Camera-type eye (tissue), 1 donor: ENCODE measurements around the gene MYF6. TPM values are rescaled to one million over a fixed set of nuclear protein-coding genes. Genes with fewer than 3 reads are reported as not detected.

ENCODE experiments used
- total RNA-seq: library from RNA; depleted of rRNA; stranded (reverse); fragments of >200 nt; gene quantifications from one replicate; pipeline ENCODE4 v1.2.3, GENCODE V29; 2014

Gene MYF6
- total RNA-seq = 19.2 TPM

DNA sequence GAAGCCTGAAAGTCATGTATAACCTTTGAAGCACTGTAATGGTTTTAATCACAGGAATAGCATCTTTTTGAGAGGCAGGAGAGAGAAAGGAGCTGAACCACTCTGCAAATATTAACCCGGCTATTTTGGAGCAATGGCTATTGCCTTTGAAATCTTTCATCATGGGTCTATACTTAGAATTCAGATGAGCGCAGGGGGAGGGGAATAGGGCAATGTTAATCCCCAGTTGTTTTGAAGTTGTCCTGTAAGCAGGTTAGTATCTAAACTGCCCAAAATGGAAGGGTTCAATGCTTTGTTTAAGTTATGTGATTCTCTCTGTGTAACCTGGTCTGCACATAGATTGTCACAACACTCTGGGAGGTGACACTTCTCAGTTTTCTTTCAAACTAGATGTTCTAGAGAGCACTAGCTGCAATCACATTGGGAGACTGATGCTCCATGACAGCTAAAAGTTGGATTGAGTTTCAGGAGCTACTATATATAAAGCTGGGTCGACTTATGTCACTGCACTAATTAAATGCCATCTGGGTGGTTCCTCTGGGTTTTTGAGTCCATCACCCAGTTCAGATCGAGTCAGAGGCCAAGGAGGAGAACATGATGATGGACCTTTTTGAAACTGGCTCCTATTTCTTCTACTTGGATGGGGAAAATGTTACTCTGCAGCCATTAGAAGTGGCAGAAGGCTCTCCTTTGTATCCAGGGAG is at the start of gene MYF6:
Gene MYF6, plus strand, starts transcription at position 509 of the 704 bp plus-strand sequence. Its CDS starts 86 bp downstream, at position 595.

DNA sequence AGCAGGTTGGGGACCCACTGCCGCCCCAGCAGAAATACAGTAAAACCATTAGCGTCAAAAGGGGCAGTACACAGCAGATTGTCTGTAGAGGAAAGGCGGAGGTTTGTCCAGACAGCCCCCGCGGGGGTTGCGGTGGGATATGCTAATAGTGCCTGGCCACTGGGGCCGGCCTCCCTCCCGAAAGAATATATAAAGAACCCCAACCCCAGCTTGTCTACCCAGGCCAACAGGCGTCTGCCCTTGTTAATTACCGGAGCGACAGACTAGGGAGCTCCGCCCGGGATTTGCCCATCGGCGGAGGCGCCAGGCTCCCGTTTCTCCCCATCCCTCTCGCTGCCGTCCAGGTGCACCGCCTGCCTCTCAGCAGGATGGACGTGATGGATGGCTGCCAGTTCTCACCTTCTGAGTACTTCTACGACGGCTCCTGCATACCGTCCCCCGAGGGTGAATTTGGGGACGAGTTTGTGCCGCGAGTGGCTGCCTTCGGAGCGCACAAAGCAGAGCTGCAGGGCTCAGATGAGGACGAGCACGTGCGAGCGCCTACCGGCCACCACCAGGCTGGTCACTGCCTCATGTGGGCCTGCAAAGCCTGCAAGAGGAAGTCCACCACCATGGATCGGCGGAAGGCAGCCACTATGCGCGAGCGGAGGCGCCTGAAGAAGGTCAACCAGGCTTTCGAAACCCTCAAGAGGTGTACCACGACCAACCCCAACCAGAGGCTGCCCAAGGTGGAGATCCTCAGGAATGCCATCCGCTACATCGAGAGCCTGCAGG is 9.4 kb downstream of the MYF6 start, which contains the start of gene MYF5:
Gene MYF5, plus strand, starts transcription at position 217 of the 774 bp plus-strand sequence. Its CDS starts 152 bp downstream, at position 369.

Other genes with a start within 250 kb of the MYF6 start
- 4.5 TPM for gene MYF5, start 9.3 kb downstream of the MYF6 start, total RNA-seq
- gene LIN7A, start 230.3 kb downstream of the MYF6 start, total RNA-seq = 35.1 TPM